GM12874 (cell line): ENCODE results near the gene FFAR2.

Source experiments
- CTCF ChIP-seq: IDR thresholded peaks from 2 replicates; pipeline ENCODE4 v1.5.1; 2011; ENCODE audit warnings: low read depth, mild to moderate bottlenecking, control low read depth, low read length, moderate library complexity; ENCODE audit not compliant: insufficient read depth

The FFAR2 gene

GRCh38 chr19:35497406-35497805 lies 49.3 kb downstream of the FFAR2 start:
- no peak for TF ChIP-seq CTCF

- no peak for TF ChIP-seq CTCF
Observed at GRCh38 chr19:35498220-35498619, 50.2 kb downstream of the FFAR2 start.

GRCh38 chr19:35498984-35499527 lies 51.0 kb downstream of the FFAR2 start:
- TF ChIP-seq CTCF: no peak

- no peak for TF ChIP-seq CTCF
Observed at GRCh38 chr19:35500611-35501010, 52.6 kb downstream of the FFAR2 start.
